ENCODE results near the gene VAV2.
A peak's percentile ranks its signal among the peaks of the same experiment; 100 is the strongest.

The VAV2 gene

GRCh38 chr9:133791735-133792649 is 200.1 kb downstream of the VAV2 start:
- no peak for DNase-seq

- DNase-seq: no peak
These were observed 201.1 kb downstream of the VAV2 start for GRCh38 chr9:133791069-133791468.

DNA sequence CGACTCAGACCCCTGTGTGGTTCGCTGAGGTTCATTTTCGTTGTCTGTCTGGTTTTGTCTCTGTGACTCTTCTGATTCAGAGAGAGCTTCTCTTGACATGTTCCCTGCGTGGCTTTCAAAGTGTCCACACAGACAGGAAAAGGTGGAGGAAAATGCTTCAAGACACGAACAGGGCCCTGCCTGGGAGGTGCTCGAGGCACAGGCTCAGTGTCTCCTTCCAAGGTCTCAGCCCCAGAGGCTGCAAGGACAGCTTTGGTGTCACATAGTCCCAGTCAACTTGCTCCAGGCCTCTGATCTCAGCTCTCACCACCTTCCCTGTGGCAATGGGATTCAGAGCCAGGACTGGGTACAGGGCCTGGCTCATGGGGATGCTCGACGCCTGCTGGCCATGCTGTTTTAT is 202.3 kb downstream of the VAV2 start:
- DNase-seq: no peak

DNA sequence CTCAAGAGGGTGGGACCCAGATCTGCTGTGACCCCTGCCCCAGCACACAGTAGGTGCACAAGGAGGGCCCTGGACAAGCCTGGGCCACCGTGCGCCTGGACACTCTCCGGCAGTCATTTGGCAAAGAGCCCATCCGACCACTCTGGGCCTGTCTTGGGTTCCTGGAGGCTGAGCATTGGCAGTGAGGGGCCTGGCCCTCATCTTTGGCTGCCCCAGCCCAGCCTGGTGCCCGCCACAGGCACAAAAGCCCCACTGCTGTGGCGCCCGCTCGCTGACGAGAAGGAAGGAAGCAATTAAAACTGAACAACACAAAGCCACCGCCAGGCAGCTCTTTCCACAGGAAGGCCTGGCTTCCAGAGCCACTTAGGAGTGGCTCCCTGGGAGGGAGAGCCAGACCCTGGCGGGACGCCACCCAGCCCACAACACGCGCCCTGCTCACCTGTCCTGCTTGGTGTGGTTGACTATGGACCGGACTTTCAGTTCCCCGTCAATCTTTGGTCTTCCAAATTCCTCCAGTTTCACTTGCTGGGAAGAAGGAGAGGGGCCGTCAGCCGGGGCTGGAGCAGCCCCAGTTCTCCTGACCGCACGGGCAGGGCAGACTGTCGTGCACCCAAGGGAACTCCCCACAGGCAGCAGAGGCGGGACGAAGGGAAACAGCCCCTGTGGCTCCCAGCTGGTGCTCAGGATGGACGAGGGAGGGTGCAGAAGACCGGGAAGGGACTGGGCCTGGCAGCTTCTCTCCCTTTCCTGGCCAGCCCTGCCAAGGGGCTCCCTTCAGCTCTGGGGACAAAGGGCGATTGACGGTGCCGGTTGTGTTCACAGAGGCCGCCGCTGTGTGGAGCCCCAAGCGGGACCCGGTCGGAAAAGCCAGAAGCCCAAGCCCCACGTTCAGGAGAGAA is 203.1 kb downstream of the VAV2 start:
- DNase-seq: no peak

GRCh38 chr9:133788045-133788818 is 203.9 kb downstream of the VAV2 start:
- DNase-seq: no peak

GRCh38 chr9:133787754-133788025 is 204.4 kb downstream of the VAV2 start:
- DNase-seq: no peak

DNA sequence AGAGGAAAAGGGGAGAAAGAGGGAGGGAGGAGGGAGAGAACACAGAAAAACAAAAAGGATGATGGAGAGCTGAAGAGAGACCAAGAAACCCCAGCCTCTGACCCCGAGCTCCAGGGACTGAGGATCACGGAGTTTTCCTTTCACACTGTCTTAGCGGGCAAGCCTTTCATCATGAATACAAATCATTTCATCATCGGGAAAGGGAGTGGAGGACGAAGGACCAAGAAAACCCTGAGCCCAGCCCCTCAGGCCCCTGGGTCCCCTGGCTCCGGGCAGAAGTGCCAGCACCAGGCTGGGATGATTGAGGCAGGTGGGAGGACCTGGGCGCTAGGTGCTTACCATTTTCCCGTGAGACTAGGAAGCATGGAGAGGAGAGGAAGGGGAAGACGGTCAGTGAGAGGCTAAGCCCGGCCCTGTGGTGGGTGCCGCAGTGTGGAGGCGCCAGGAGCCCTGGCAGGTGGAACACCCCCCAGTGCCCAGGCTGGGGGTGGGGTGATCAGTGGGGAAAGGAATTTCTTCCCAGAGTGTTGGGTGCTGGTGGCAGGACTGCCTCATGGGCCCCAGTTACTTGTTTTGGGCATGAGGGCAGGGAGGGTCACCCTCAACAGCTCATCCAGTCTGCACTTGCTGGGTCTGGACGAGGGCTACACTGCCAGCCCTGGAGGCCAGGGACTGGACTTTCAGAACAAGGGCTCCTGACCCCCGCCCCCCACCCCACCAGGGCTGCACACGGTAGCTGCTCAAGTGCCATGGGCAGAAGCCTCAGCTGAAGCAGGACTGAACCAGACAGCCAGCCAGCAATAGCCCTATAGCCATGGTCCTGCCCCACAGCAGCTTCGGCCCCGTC is 205.0 kb downstream of the VAV2 start:
- DNase-seq: no peak

- no peak for DNase-seq
These were observed 205.8 kb downstream of the VAV2 start for GRCh38 chr9:133786371-133786753.

DNA sequence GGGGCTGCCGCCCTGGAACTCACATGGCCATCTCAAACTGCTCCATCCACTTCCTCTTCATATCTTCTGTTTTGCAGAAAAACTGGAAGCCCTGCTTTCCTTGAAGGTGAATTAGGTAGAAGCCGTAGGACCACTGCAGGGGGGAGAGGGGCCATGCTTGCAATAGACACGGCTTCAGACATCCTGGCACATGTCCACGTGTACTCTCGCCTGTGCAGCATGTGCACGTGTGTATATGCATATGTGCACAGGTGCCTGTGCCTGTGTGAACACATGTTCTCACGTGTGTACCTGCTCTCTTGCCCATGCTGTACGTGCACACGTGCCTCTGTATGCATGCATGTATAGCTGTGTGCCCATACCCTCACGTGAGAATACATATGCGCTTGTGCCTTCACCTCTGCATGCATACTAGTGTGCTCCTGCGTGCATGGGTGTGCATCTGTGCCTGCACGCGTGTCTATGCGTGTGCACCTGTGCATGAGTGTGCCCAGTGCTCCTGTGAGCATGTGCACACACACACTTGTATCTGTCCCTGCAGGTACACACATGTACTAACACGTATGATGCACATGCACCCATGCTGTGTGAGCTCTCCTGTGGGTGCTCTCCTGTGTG is 206.3 kb downstream of the VAV2 start:
- no peak for DNase-seq

- DNase-seq: no peak
These were observed 207.2 kb downstream of the VAV2 start for GRCh38 chr9:133784731-133785561.

GRCh38 chr9:133783331-133783731 is 208.8 kb downstream of the VAV2 start:
- no peak for DNase-seq

DNA sequence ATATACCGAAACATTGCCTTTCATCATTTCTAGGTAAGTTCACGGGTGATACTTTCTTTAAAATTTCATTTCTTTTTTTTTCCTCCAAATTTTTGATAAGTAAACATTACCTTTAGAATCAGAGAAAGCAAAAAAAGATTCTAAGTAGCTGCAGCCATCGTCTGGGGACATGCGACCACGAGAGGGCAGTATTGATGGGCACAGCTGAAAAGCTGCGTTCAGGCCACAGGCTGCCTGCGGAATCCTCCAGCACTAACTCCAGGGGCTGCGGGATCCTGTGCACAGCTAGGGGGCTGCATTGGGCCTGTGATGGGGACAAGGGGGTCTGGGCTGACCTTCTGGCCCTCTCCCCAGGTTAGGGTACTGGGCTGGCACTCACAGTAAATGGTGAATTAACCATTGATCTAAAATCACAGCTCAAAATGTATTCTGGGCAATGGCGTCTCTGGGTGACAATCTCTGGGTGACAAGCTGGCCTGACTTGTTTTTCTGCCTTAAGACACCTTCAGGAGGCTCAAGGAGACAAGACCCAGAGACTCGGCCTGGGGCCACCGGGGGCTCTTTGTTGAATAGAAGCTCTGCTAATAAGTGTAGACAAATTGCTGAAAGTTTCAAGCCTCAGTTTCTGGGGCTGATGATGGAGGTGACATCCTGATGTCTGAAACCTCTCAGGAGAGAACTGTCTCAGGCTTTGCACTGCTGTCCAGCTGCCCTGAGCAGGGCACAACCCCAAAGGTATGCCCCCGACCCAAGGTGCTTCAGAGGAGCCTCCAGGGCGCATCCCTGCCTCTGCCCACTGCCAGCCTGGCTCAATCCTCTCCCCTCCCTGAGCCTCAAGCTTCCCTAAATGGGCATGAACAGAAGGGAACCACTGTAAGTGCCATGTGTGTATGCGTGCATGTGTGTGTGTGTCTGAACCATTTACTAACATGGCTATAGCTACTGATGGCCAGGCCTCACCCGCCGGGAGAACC is 209.7 kb downstream of the VAV2 start:
- peak; percentile 36 to 49 for DNase-seq

DNA sequence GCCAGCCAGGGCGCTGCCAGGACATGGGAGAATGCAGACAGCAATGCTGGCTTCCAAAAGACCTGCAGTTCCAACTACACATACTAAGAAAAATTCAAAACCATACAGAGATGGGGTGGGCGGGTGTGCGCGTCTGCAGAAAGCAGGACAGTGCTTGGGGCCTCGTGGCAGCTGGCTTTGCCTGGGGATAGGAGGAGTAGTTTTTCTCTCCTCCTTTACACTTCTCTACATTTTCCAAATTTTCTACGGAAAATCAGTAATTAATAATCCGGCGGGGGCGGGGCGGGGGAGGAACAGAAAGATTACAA is 210.3 kb downstream of the VAV2 start:
- no peak for DNase-seq

DNA sequence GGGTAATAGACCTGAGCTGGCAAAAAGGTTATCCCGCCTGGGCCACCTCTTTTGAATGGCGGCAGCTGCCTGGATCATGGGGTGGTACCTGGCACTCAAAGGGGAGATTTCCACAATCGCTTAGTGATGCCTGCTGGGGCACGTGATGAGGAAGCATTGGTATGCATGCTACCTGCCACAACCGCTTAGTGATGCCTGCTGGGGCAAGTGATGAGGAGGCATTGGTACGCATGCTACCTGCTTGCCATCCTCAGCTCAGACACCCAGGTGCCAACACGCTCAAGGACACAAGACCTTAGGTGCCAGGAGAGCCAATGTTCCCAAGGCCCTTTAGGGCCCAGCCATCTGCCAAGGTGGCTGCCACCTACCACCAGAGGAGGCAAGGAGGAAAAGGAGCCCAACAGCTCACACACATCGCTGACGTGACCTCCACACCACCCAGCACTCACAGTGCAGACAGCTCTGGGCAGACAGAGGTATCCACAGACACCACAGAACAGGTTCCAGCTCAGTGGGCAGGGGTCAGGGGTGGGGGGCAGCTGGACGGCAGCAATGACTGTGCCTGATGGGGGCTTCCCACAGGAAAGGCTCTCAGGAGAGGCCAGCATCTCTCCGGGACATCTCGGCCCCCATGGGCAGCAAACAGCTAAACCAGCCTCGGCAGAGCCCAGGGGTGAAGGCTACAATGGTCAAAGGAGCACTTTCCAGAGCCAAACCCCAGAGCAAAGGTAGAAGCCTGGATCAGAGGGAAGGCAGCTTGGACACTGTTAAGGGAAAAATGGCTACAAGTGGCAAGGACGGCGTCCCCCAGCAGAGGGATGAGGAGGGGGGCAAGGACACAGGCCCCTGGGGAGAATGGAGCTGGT is 210.9 kb downstream of the VAV2 start:
- DNase-seq: no peak

DNA sequence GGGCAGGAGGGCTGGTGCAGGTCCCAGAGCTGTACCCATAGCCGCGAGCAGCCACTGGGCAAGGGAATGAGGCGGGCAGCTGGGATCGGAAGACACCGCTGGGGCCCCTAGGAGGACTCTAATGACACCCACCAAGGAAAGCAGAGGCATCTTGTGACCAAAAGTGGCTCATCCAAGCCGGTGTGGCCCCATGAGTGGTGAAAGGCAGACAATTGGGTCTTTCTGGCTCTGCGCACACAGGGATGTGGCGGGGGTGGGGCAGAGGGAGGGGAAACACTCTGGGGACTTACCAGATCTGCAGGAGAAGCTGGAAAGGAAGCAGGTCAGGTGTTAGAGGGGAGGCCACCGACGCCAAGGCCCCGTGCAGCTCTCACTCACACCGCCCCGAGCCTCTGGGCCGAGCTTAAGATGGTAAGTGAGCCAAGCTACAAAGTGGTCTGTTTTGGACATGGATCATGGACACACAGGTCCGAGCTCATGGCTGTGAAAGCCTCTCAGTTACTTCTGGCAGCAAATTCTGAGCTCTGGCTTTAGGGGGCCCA is 211.6 kb downstream of the VAV2 start:
- no peak for DNase-seq

DNA sequence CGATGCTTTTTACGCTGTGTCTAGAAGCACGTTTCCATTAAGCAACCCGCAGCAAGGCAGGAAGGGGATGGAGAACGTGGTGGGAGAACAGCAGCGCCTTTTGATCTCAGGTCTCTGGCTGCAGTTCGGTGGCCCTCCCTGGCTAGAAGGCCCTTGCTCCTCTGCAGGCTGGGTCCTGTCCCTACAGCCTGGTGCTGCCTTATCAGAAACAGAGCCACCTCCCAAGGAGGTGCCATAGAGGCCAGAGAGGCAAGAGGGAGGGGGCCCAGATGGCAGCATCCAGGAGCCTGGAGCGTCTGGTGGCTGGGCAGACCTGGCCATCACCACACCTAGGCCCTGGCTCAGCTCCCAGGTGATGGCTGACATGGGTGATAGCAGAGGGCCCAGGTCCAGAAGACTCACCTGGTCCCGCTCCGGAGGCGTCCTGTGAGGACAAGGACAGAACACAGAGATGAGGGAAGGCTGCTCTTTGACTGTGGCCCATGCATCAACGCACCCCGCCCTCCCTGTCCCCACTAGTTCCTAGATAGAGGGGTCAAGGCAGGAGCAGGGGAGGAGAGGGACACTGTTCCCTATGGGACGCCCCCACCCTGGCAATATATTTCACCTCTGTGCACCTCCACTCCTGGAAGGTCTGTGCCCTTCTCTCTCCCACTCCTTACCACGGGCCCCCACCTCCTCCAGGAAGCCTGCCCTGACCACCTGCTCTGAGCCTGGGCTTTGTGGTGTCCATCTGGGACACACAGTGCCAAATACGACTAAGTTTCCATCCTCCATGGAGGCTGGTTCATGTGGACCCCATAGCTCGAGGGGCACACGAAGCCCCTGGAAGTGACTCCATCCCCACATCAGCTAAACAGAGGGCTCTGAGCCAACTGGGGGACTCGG is 212.4 kb downstream of the VAV2 start:
- no peak for DNase-seq

- DNase-seq: no peak
These were observed 213.0 kb downstream of the VAV2 start for GRCh38 chr9:133779081-133779480.

Data from AML-193 (cell line).